Right lobe of liver (tissue), 4 donors: ENCODE measurements around the gene ABLIM2.

Experiments
- CTCF ChIP-seq, 4 donors: fragments of 200-600 bp in 3 of 4; fragments of 450-650 bp in 1 of 4; IDR thresholded peaks; one replicate each; pipeline versions ENCODE4 v1.5.1 to v1.8.0; 2016 to 2022; ENCODE audit warnings: antibody characterized with exemption in 4 of 4, mild to moderate bottlenecking in 2 of 4
- POLR2A ChIP-seq: fragments of 450-650 bp; IDR thresholded peaks from one replicate; pipeline ENCODE4 v1.6.1; 2017; ENCODE audit warnings: antibody characterized with exemption, mild to moderate bottlenecking
- donor health status: DM: no; HTN: no; CAD: no.
- donor health status: DM: no; HTN: no; CAD: no.
- donor health status: DM: no; HTN: yes; CAD: no.

GRCh38 chr4:7964459-7964858, 194.2 kb downstream of the ABLIM2 start:
- no peak for TF ChIP-seq CTCF (IDR thresholded peaks at IDR 0.05)
- TF ChIP-seq POLR2A: no peak
